ENCODE results near the gene ADAMTS9.

GRCh38 chr3:64666171-64666588, 21.6 kb downstream of the ADAMTS9 start:
- no peak for TF ChIP-seq POLR2A (IDR thresholded peaks at IDR 0.05)
- TF ChIP-seq CTCF (IDR thresholded peaks at IDR 0.05), result no peak
